ENCODE data around the gene TRAIP.
"Not testable (repeated sequence)": the region's sequence is repeated elsewhere in the genome, so short reads cannot be mapped to it uniquely, and the experiment has no call there.

Gene TRAIP

GRCh38 chr3:49790626-49791411 lies 65.5 kb downstream of the TRAIP start:
- DNase-seq = no peak

- no peak for DNase-seq
These were observed 68.3 kb downstream of the TRAIP start for GRCh38 chr3:49788056-49788455.

- no peak for DNase-seq
These were observed 68.8 kb downstream of the TRAIP start for GRCh38 chr3:49787536-49787935.

- DNase-seq = no peak
These were observed 69.2 kb downstream of the TRAIP start for GRCh38 chr3:49787182-49787464.

- DNase-seq = peak; percentile 100
These were observed 69.8 kb downstream of the TRAIP start, which contains the start of gene IP6K1 for GRCh38 chr3:49786357-49787181. IP6K1 (minus strand) TSS chr3:49786542; CDS start chr3:49748040, 38,502 bp downstream.

- DNase-seq = peak; percentile 9 to 26
These were observed 70.6 kb downstream of the TRAIP start for GRCh38 chr3:49785565-49786356.

GRCh38 chr3:49782277-49782676 lies 74.1 kb downstream of the TRAIP start:
- not testable (repeated sequence) for DNase-seq

- no peak for DNase-seq
These were observed 74.8 kb downstream of the TRAIP start for GRCh38 chr3:49781415-49782199.

- DNase-seq = not testable (repeated sequence)
These were observed 75.4 kb downstream of the TRAIP start for GRCh38 chr3:49780975-49781365.

- no peak for DNase-seq
These were observed 76.0 kb downstream of the TRAIP start for GRCh38 chr3:49780080-49780974.

GRCh38 chr3:49779358-49780079 lies 76.8 kb downstream of the TRAIP start:
- no peak for DNase-seq
